Measurements from ENCODE around the gene FAM117A. TPM values are rescaled to one million over a fixed set of nuclear protein-coding genes. Genes with fewer than 3 reads are reported as not detected.

FAM117A gene
- total RNA-seq, 4 donors from 2014 or later, result 5.6 to 7.5 (median 6.5) TPM

DNA sequence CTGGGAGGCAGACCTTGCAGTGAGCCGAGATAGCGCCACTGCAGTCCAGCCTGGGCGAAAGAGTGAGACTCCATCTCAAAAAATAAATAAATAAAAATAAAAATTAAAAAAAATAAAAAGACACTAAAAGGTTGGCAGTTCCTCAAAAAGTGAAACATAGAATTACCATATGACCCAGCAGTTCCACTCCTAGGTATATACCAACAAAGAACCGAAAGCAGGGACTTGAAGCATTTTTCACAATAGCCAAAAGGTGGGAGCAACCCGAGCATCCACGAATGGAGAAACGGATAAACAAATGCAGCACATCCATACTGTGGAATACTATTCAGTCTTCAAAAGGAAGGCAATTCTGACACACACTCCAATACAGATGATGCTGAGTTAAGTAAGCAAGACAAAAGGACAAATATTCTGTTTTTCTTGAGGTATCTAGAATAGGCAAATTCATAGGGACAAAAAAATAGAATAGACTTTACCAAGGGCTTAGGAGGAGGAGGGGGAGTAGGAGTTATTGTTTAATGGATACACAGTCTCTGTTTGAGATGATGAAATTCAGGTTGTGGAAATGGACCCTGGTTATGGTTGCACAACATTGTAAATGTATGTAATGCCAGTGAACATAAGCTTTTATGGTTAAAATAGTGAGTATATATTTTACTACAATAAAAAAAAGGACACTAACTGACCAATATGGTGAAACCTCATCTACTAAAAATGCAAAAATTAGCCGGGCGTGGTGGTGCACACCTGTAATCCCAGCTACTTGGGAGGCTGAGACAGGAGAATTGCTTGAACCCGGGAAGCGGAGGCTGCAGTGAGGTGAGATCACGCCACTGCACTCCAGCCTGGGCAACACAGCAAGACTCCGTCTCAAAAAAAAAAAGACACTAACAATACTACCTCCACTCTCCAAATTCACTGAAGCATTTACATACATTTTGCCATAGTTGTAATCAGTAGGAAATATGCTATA, 29.1 kb downstream of the FAM117A start:
- Histone ChIP-seq H3K4me1 (peaks cover 10 to 56% (median 30%) of the 10 kb centered on the region in 3 donors), H3K9me3 (no peaks in the 10 kb centered on the region), H3K27ac (no peak overlapping the region), H3K36me3 (no peaks in the 10 kb centered on the region), H3K4me3 (no peak overlapping the region), H3K27me3 (no peaks in the 10 kb centered on the region)
- intact Hi-C loops (cut with DNase I), result no loop called here
- TF ChIP-seq, protein P1, sequence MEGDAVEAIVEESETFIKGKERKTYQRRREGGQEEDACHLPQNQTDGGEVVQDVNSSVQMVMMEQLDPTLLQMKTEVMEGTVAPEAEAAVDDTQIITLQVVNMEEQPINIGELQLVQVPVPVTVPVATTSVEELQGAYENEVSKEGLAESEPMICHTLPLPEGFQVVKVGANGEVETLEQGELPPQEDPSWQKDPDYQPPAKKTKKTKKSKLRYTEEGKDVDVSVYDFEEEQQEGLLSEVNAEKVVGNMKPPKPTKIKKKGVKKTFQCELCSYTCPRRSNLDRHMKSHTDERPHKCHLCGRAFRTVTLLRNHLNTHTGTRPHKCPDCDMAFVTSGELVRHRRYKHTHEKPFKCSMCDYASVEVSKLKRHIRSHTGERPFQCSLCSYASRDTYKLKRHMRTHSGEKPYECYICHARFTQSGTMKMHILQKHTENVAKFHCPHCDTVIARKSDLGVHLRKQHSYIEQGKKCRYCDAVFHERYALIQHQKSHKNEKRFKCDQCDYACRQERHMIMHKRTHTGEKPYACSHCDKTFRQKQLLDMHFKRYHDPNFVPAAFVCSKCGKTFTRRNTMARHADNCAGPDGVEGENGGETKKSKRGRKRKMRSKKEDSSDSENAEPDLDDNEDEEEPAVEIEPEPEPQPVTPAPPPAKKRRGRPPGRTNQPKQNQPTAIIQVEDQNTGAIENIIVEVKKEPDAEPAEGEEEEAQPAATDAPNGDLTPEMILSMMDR (IDR thresholded peaks at IDR 0.05), result no peak
- no peak for TF ChIP-seq POLR2A (IDR thresholded peaks at IDR 0.05)
- DNase-seq, result no peak
- 92 to 93% methylated on average over 13 of the region's 13 CpGs for WGBS, 2 donors

DNA sequence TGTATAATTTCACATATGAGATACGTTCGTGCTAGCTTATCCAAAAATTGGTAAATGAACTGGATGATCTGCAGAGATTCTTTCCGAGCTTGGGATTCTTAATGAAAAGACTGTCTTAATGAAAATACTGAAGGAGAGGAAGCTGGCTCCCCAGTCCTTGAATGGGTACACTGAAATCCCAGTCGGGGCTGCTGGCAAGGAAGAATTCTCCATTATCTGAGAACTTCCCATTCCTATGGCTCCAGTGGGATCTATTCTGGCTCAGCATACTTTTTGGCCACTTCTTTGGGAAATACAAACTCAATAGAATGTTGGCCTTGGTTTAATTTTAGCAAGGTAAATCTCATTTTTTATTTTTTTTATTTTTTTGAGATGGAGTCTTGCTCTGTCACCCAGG, 32.5 kb downstream of the FAM117A start:
- peak overlapping the region in 3 of 4 donors; percentile 57 to 67 (median 62) for H3K27ac ChIP-seq

GRCh38 chr17:49730785-49731434, 33.0 kb downstream of the FAM117A start:
- intact Hi-C loops (cut with DNase I), result no loop called here

More for the DNA sequence above, 32.5 kb downstream of the FAM117A start:
- H3K27me3 ChIP-seq, result no peaks in the 10 kb centered on the region
- no peak for DNase-seq
- peaks cover 16 to 59% (median 28%) of the 10 kb centered on the region in 3 donors for H3K4me1 ChIP-seq
- no peak for TF ChIP-seq POLR2A (IDR thresholded peaks at IDR 0.05)
- TF ChIP-seq, protein P1 (IDR thresholded peaks at IDR 0.05), result no peak
- no peaks in the 10 kb centered on the region for H3K9me3 ChIP-seq
- H3K36me3 ChIP-seq, result peaks cover 0 to 5% (median 0%) of the 10 kb centered on the region in 3 donors
- 71 to 79% methylated on average over 4 of the region's 4 CpGs for WGBS, 2 donors
- H3K4me3 ChIP-seq, result no peak overlapping the region
- intact Hi-C loops (cut with DNase I), result no loop called here

DNA sequence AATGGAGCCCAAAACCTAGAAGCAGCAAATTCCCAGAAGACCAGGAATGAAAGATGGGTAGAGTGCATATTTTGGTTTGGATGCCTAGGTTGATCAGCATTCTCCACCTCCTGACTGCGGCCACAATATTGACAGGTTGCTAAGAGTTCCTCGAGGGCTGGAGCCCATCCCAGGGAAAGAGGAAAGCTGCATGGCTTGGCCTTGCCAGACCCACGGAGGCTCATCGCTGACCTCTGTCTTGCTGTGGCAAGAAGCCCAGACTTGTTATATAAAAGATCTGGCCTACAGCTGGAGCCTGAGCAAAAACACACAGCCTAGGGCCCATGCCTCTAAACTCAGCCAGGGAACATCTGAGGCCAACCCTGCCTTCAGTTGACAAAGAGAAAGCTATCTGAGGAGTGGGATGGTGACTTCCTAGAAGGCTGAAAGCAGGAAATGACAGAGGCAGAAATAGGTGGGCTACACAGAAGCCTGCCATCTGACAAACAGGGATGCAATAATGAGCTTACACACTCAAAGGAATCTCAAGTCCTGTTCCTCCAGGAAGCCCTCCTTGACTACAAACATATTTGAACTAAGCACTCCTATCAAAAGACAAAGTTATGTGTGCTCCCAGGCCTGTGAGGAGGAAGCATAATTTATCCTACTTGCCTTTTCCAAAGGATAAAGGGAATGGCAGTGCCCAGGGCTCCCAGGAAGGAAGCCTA, 33.7 kb downstream of the FAM117A start:
- Histone ChIP-seq H3K27ac (peak overlapping the region; percentile 33 to 67 (median 60)), H3K27me3 (no peaks in the 10 kb centered on the region), H3K9me3 (no peaks in the 10 kb centered on the region), H3K36me3 (peaks cover 0 to 15% (median 0%) of the 10 kb centered on the region in 3 donors), H3K4me3 (no peak overlapping the region), H3K4me1 (peaks cover 16 to 60% (median 28%) of the 10 kb centered on the region in 3 donors)
- WGBS, 2 donors, result 11 to 33% methylated on average over 3 to 4 of the region's 4 CpGs
- DNase-seq, result no peak
- intact Hi-C loops (cut with DNase I), result no loop called here
- TF ChIP-seq POLR2A (IDR thresholded peaks at IDR 0.05), result no peak
- TF ChIP-seq, protein P1 (IDR thresholded peaks at IDR 0.05), result no peak

More at GRCh38 chr17:49730785-49731434, 33.0 kb downstream of the FAM117A start:
- no peak for TF ChIP-seq POLR2A (IDR thresholded peaks at IDR 0.05)
- TF ChIP-seq, protein P1 (IDR thresholded peaks at IDR 0.05), result no peak
- no peak for DNase-seq
- Histone ChIP-seq H3K27me3 (no peaks in the 10 kb centered on the region), H3K4me3 (no peak overlapping the region), H3K4me1 (peaks cover 16 to 59% (median 28%) of the 10 kb centered on the region in 3 donors), H3K27ac (peak overlapping the region; percentile 33 to 67 (median 60)), H3K36me3 (peaks cover 0 to 8% (median 0%) of the 10 kb centered on the region in 3 donors), H3K9me3 (no peaks in the 10 kb centered on the region)
- WGBS, 2 donors, result 63 to 69% methylated on average over 5 of the region's 5 CpGs
